HL-60 (cell line): Measurements from ENCODE around the gene PRDM15.

Experiments used
- DNase-seq, 2 experiments: peaks; one replicate each; pipeline ENCODE4 v3.0.0-alpha.2; 2010 to 2020; ENCODE audit warnings: low read depth in 1 of 2, low spot score in 1 of 2
- H3K27ac ChIP-seq: fragments of 250-450 bp; sonication (Bioruptor Pico); replicated peaks from 2 replicates; pipeline ENCODE4 v1.5.1; 2020; ENCODE audit warnings: mild to moderate bottlenecking, moderate library complexity
- H3K27me3 ChIP-seq: fragments of 250-450 bp; sonication (Bioruptor Pico); 2 replicates; pipeline ENCODE4 v1.5.1; 2021; ENCODE audit warnings: mild to moderate bottlenecking, moderate library complexity; ENCODE audit not compliant: insufficient read depth, poor library complexity, severe bottlenecking
- H3K4me3 ChIP-seq: replicated peaks from 2 replicates; pipeline ENCODE4 v1.5.1; 2011; ENCODE audit warnings: mild to moderate bottlenecking, control low read depth, low read length; ENCODE audit not compliant: insufficient read depth
- GABPA ChIP-seq: IDR thresholded peaks from 2 replicates; pipeline ENCODE4 v1.6.1; 2012; ENCODE audit warnings: low read depth
- POLR2AphosphoS5 ChIP-seq: IDR thresholded peaks from 2 replicates; pipeline ENCODE4 v1.6.1; 2012; ENCODE audit warnings: low read depth
- SPI1 ChIP-seq: IDR thresholded peaks from 2 replicates; pipeline ENCODE4 v1.6.1; 2012; ENCODE audit warnings: low read depth, mild to moderate bottlenecking, borderline replicate concordance
- TF ChIP-seq, protein P1 (sequence below): IDR thresholded peaks from one replicate; pipeline ENCODE4 v1.5.1; 2011; ENCODE audit warnings: low read length, control low read depth, inconsistent platforms; ENCODE audit not compliant: insufficient read depth
- TF ChIP-seq, protein P2 (sequence below): IDR thresholded peaks from 2 replicates; pipeline ENCODE4 v1.6.1; 2012; ENCODE audit warnings: low read depth; ENCODE audit not compliant: insufficient replicate concordance

The PRDM15 gene

DNA sequence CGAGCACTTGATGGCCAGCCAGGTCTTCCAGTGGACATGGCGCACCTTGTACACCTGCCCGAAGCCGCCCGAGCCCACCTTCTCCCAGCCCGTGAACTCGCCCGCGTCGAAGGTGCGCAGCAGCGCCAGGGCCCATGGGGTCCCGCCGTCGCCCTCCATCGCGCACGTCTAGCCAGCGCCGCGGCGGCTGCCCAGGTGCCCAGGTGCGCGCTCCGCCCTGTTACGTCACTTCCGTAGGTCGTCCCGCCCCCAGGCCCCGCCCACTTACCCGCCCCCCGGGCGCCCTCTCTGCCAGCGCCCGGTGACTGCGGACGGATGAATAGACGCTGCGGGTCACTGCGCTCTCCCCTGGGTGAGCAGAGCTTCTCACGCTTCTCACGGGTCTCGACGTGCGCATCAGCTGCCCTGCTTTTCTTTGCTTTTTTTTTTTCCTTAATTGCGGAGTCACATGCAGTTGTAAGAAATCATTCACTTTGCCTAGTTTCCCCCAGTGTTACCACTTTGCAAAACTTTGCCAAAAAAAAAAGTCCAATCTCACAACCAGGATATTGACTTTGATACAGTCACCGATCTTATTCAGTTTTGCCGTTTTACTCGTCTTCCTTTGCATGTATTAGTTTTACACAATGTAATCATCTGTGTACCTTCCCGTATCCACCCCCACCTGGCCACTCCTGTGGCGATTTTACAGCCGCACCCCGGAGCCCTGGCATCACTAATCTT is 112.1 kb downstream of the PRDM15 start, which contains the start of gene RIPK4:
Gene RIPK4, minus strand, starts transcription at position 170 of the 723 bp plus-strand sequence. Its CDS starts 11 bp downstream, at position 159.
- no peak for TF ChIP-seq POLR2AphosphoS5
- TF ChIP-seq, protein P1, sequence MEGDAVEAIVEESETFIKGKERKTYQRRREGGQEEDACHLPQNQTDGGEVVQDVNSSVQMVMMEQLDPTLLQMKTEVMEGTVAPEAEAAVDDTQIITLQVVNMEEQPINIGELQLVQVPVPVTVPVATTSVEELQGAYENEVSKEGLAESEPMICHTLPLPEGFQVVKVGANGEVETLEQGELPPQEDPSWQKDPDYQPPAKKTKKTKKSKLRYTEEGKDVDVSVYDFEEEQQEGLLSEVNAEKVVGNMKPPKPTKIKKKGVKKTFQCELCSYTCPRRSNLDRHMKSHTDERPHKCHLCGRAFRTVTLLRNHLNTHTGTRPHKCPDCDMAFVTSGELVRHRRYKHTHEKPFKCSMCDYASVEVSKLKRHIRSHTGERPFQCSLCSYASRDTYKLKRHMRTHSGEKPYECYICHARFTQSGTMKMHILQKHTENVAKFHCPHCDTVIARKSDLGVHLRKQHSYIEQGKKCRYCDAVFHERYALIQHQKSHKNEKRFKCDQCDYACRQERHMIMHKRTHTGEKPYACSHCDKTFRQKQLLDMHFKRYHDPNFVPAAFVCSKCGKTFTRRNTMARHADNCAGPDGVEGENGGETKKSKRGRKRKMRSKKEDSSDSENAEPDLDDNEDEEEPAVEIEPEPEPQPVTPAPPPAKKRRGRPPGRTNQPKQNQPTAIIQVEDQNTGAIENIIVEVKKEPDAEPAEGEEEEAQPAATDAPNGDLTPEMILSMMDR, result no peak
- TF ChIP-seq SPI1, result no peak
- TF ChIP-seq, protein P2, sequence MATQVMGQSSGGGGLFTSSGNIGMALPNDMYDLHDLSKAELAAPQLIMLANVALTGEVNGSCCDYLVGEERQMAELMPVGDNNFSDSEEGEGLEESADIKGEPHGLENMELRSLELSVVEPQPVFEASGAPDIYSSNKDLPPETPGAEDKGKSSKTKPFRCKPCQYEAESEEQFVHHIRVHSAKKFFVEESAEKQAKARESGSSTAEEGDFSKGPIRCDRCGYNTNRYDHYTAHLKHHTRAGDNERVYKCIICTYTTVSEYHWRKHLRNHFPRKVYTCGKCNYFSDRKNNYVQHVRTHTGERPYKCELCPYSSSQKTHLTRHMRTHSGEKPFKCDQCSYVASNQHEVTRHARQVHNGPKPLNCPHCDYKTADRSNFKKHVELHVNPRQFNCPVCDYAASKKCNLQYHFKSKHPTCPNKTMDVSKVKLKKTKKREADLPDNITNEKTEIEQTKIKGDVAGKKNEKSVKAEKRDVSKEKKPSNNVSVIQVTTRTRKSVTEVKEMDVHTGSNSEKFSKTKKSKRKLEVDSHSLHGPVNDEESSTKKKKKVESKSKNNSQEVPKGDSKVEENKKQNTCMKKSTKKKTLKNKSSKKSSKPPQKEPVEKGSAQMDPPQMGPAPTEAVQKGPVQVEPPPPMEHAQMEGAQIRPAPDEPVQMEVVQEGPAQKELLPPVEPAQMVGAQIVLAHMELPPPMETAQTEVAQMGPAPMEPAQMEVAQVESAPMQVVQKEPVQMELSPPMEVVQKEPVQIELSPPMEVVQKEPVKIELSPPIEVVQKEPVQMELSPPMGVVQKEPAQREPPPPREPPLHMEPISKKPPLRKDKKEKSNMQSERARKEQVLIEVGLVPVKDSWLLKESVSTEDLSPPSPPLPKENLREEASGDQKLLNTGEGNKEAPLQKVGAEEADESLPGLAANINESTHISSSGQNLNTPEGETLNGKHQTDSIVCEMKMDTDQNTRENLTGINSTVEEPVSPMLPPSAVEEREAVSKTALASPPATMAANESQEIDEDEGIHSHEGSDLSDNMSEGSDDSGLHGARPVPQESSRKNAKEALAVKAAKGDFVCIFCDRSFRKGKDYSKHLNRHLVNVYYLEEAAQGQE, result no peak
- TF ChIP-seq GABPA, result no peak
- no peak within 1 kb of the TSS for H3K4me3 ChIP-seq
- H3K27me3 ChIP-seq, result peaks cover 44% of the 10 kb centered on the region
- no peak within 1 kb of the TSS for H3K27ac ChIP-seq
- DNase-seq, result no peak

DNA sequence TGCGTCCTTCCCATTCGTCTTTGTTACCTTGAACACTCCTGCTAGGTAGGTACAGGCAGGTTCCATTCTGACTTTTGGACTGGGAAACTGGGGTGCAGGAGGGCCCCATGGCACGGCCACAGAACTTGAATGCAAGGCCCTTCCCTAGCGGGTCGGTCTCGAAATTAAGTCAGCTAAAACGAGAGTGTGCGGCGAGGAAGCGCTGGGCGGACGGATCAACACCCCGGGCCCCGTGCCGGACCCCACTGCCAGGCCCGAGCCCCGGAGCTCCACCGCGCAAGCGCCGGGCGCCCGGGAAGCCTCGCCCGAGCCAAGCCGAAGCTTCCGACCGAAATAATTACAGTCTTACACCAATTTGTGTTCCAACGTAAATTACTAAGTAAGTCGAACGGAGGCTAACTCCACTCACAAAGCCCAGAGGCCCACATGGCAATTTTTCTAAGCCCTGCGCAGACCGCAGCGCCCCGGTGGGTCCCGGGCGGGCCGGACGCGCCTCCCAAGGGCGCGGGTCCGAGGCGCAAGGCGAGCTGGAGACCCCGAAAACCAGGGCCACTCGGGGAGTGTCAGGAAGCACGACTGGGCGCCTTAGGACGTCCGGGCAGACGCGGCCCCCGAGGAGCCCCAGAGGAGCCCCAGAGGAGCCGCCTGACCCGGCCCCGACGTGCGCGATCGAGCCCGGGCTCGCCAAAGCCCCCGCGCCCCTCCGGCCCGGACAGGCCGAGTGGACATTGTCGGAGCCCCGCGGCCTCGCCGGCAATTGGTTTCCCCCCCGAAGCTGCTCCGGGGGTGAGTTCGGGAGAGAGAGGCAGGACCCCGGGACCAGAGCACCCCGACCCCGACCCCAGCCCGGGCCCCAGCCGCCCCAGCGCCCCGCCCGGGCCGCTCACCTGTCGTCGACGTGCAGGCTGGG is 112.9 kb downstream of the PRDM15 start:
- peaks cover 45% of the 10 kb centered on the region for H3K27me3 ChIP-seq
- DNase-seq, result no peak
- TF ChIP-seq GABPA (no peak), POLR2AphosphoS5 (no peak), SPI1 (no peak)
- TF ChIP-seq, protein P1, result no peak
- TF ChIP-seq, protein P2, result no peak
- H3K4me3 ChIP-seq, result no peak overlapping the region
- no peak overlapping the region for H3K27ac ChIP-seq

DNA sequence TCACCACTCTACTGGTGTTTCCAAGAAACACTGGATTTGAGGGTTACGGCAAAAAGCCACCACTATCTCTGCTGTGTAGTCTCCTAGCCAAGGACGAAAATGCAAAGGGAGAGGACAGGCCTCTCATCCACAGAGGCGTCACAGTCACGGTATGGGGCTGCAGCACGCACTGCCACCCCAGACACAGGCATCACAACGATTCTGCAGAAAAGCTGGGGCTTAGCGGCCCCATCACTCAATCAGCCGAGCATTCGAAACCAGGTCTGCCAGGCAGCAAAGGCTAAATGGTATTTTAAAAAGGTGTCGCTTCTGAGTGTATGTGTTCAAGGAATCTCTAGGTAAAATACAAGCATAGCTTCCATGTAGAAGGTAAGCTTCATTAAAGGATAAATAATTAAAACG is 113.7 kb downstream of the PRDM15 start:
- no peak for DNase-seq
- H3K4me3 ChIP-seq, result no peak overlapping the region

More for the DNA sequence above, 113.7 kb downstream of the PRDM15 start:
- Histone ChIP-seq H3K27me3 (peaks cover 48% of the 10 kb centered on the region), H3K27ac (no peak overlapping the region)
- TF ChIP-seq, protein P2, result no peak
- TF ChIP-seq, protein P1, result no peak
- TF ChIP-seq POLR2AphosphoS5, result no peak
- no peak for TF ChIP-seq SPI1
- TF ChIP-seq GABPA, result no peak
